GM12878 (cell line): ENCODE data around the gene NUBP1.

Experiments
- BHLHE40 ChIP-seq, 2 experiments: fragments of 450-650 bp in 1 of 2; IDR thresholded peaks; 2 replicates each; pipeline ENCODE4 v1.6.1; 2011 to 2017; ENCODE audit warnings: low read depth in 2 of 2, borderline replicate concordance in 1 of 2, improper control_type of control experiment in 1 of 2, low read length in 1 of 2, mild to moderate bottlenecking in 1 of 2
- CEBPB ChIP-seq, 2 experiments: fragments of 150-350 bp in 1 of 2; IDR thresholded peaks; 2 replicates each; pipeline ENCODE4 v1.6.1; 2012 to 2014; ENCODE audit warnings: low read depth in 2 of 2, low read length in 2 of 2, borderline replicate concordance in 1 of 2, inconsistent platforms in 1 of 2
- GABPA ChIP-seq: IDR thresholded peaks from 2 replicates; pipeline ENCODE4 v1.6.1; 2014; ENCODE audit warnings: antibody characterized with exemption, low read depth, mild to moderate bottlenecking, inconsistent platforms
- MYC ChIP-seq: IDR thresholded peaks from 2 replicates; pipeline ENCODE4 v1.6.1; 2011; ENCODE audit warnings: mild to moderate bottlenecking, low read length, moderate library complexity, inconsistent platforms; ENCODE audit not compliant: insufficient read depth, insufficient replicate concordance, insufficient read length, severe bottlenecking
- NFXL1 ChIP-seq: fragments of 450-650 bp; IDR thresholded peaks from 2 replicates; pipeline ENCODE4 v1.6.1; 2017; ENCODE audit warnings: antibody characterized with exemption, mild to moderate bottlenecking, borderline replicate concordance
- POLR2AphosphoS5 ChIP-seq: IDR thresholded peaks from 2 replicates; pipeline ENCODE4 v1.6.1; 2011; ENCODE audit warnings: mild to moderate bottlenecking, low read length, inconsistent platforms
- SMC3 ChIP-seq: IDR thresholded peaks from 2 replicates; pipeline ENCODE4 v1.6.1; 2011; ENCODE audit warnings: low read length, improper control_type of control experiment, borderline replicate concordance
- SP1 ChIP-seq: IDR thresholded peaks from one replicate; pipeline ENCODE4 v1.6.1; 2011; ENCODE audit warnings: low read depth, low read length
- TF ChIP-seq, protein P1 (sequence below), 3 experiments: IDR thresholded peaks in 2 of 3; conservative IDR thresholded peaks in 1 of 3; 2 replicates each; pipeline ENCODE4 v1.5.1; 2011; ENCODE audit warnings: low read depth in 3 of 3, low read length in 3 of 3, mild to moderate bottlenecking in 3 of 3, control low read depth in 2 of 3, moderate library complexity in 2 of 3, inconsistent platforms in 1 of 3, mixed read lengths in 1 of 3; ENCODE audit not compliant: control insufficient read depth in 2 of 3, insufficient read depth in 1 of 3; ENCODE audit errors: extremely low read depth in 1 of 3
- TF ChIP-seq, protein P2 (sequence below): IDR thresholded peaks from 2 replicates; pipeline ENCODE4 v1.6.1; 2012; ENCODE audit warnings: low read depth, low read length, improper control_type of control experiment

GRCh38 chr16:10731790-10732189, 11.9 kb upstream of the NUBP1 start:
- TF ChIP-seq, protein P1, sequence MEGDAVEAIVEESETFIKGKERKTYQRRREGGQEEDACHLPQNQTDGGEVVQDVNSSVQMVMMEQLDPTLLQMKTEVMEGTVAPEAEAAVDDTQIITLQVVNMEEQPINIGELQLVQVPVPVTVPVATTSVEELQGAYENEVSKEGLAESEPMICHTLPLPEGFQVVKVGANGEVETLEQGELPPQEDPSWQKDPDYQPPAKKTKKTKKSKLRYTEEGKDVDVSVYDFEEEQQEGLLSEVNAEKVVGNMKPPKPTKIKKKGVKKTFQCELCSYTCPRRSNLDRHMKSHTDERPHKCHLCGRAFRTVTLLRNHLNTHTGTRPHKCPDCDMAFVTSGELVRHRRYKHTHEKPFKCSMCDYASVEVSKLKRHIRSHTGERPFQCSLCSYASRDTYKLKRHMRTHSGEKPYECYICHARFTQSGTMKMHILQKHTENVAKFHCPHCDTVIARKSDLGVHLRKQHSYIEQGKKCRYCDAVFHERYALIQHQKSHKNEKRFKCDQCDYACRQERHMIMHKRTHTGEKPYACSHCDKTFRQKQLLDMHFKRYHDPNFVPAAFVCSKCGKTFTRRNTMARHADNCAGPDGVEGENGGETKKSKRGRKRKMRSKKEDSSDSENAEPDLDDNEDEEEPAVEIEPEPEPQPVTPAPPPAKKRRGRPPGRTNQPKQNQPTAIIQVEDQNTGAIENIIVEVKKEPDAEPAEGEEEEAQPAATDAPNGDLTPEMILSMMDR (IDR thresholded peaks at IDR 0.05 in 2 of 3, conservative IDR thresholded peaks at IDR 0.05 in 1 of 3; ENCODE audit: control insufficient read depth in 2 of 3, extremely low read depth in 1 of 3, insufficient read depth in 1 of 3, low read depth in 3 of 3, low read length in 3 of 3) = no peak
- TF ChIP-seq GABPA (no peak), SMC3 (no peak), CEBPB (IDR thresholded peaks at IDR 0.05; ENCODE audit: borderline replicate concordance in 1 of 2, low read depth in 2 of 2, low read length in 2 of 2) (no peak), NFXL1 (no peak), SP1 (no peak), POLR2AphosphoS5 (no peak), MYC (no peak), BHLHE40 (IDR thresholded peaks at IDR 0.05; ENCODE audit: borderline replicate concordance in 1 of 2, low read depth in 2 of 2, low read length in 1 of 2) (no peak)
- TF ChIP-seq, protein P2, sequence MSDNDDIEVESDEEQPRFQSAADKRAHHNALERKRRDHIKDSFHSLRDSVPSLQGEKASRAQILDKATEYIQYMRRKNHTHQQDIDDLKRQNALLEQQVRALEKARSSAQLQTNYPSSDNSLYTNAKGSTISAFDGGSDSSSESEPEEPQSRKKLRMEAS = no peak
